GM18499 (cell line): ENCODE measurements around the gene SERF2.
"Not testable (repeated sequence)": the region's sequence is repeated elsewhere in the genome, so short reads cannot be mapped to it uniquely, and the experiment has no call there.

Source experiments
- ATAC-seq: cut with Tn5 transposase; IDR thresholded peaks from one replicate; pipeline ENCODE4 v1.9.1; 2021; ENCODE audit warnings: moderate number of reproducible peaks; ENCODE audit not compliant: insufficient read depth, unreplicated experiment

Gene SERF2

GRCh38 chr15:43826508-43827341 is 34.6 kb downstream of the SERF2 start, which contains the start of gene WDR76:
TSS of gene WDR76 (plus strand) at chr15:43827002. CDS start at chr15:43827033, 31 bp downstream.
- ATAC-seq = no peak

DNA sequence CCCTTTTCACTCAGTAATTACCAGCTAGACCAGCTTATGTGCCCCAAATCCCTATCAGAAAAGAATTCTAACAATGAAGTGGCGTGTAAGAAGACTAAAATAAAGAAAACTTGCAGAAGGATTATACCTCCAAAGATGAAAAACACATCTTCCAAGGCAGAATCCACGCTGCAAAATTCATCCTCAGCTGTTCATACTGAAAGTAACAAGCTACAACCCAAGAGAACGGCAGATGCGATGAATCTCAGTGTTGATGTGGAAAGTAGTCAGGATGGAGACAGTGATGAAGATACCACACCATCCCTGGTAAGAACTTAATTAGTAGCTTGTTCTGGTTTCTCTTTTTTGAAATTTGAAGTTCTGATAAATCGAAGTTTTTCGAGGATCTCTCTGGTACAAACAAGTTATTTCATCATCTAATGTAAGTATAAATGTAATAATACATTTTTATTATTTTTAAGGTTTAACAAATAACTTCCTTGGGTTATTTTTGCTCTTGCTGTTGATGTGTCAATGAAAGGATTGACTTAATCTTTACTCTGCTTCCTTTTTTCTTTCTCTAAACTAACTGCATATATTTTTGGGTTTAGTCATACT is 36.0 kb downstream of the SERF2 start:
- ATAC-seq = no peak

- not testable (repeated sequence) for ATAC-seq
Measured at GRCh38 chr15:43829951-43830540, 37.9 kb downstream of the SERF2 start.

DNA sequence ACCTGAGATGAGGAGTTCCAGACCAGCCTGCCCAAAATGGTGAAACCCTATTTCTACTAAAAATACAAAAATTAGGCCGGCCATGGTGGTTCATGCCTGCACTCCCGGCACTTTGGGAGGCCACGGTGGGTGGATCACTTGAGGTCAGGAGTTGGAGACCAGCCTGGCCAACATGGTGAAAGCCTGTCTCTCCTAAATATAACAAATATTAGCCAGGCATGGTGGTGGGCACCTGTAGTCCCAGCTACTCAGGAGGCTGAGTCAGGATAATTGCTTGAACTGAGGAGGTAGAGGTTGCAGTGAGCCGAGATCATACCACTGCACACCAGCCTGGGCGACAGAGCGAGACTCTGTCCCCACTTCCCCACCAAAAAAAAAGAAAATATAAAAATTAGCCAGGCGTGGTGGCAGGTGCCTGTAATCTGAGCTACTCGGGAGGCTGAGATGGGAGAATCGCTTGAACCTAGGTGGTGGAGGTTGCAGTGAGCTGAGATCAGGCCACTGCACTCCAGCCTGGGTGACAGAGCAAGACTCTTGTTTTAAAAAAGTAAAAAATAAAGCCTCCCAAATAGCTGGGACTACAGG is 38.7 kb downstream of the SERF2 start:
- ATAC-seq = not testable (repeated sequence)

GRCh38 chr15:43831519-43832052 is 39.5 kb downstream of the SERF2 start:
- not testable (repeated sequence) for ATAC-seq

- not testable (repeated sequence) for ATAC-seq
Measured at GRCh38 chr15:43832485-43832884, 40.4 kb downstream of the SERF2 start.

- no peak for ATAC-seq
Measured at GRCh38 chr15:43845421-43845820, 53.3 kb downstream of the SERF2 start.
